Neural progenitor cell (in vitro differentiated cells): ENCODE measurements around the gene SBF2. TPM values are rescaled to one million over a fixed set of nuclear protein-coding genes. Genes with fewer than 3 reads are reported as not detected.

Experiments
- DNase-seq: peaks from one replicate; pipeline ENCODE4 v3.0.0-alpha.2; 2016; ENCODE audit warnings: low spot score
- H2AFZ ChIP-seq: fragments of 200-600 bp; sonication (generic); replicated peaks from 2 replicates; pipeline ENCODE4 v1.6.1; 2016; ENCODE audit warnings: antibody characterized with exemption
- H3F3A ChIP-seq: fragments of 200-600 bp; sonication (generic); 2 replicates; pipeline ENCODE4 v1.6.1; 2016; ENCODE audit warnings: antibody characterized with exemption, low read depth
- H3K27ac ChIP-seq: fragments of 200-600 bp; sonication (generic); 2 replicates; pipeline ENCODE4 v1.5.1; 2016; ENCODE audit warnings: mild to moderate bottlenecking
- H3K27me3 ChIP-seq: fragments of 200-600 bp; sonication (generic); 2 replicates; pipeline ENCODE4 v1.6.1; 2016; ENCODE audit warnings: mild to moderate bottlenecking, moderate library complexity
- H3K36me3 ChIP-seq: fragments of 200-600 bp; sonication (generic); 2 replicates; pipeline ENCODE4 v1.5.1; 2016
- H3K4me1 ChIP-seq: fragments of 200-600 bp; sonication (generic); 2 replicates; pipeline ENCODE4 v1.6.1; 2016; ENCODE audit warnings: mixed run types
- H3K4me2 ChIP-seq: fragments of 200-600 bp; sonication (generic); 2 replicates; pipeline ENCODE4 v1.6.1; 2016
- H3K4me3 ChIP-seq: fragments of 200-600 bp; sonication (generic); 2 replicates; pipeline ENCODE4 v1.5.1; 2016
- H3K79me2 ChIP-seq: fragments of 200-600 bp; sonication (generic); 2 replicates; pipeline ENCODE4 v1.6.1; 2016; ENCODE audit warnings: low read depth
- H3K9ac ChIP-seq: fragments of 200-600 bp; sonication (generic); 2 replicates; pipeline ENCODE4 v1.6.1; 2016
- H3K9me3 ChIP-seq: fragments of 200-600 bp; sonication (generic); 2 replicates; pipeline ENCODE4 v1.5.1; 2016; ENCODE audit warnings: low read depth
- H4K20me1 ChIP-seq: fragments of 200-600 bp; sonication (generic); 2 replicates; pipeline ENCODE4 v1.6.1; 2016; ENCODE audit warnings: low read depth
- H3K27ac Mint-ChIP-seq: 3 replicates; pipeline ENCODE4 v1.8.0; 2021; ENCODE audit warnings: mixed read lengths
- H3K27me3 Mint-ChIP-seq: 2 replicates; pipeline ENCODE4 v1.8.0; 2022; ENCODE audit warnings: low read depth, mild to moderate bottlenecking, inconsistent platforms, moderate library complexity, mixed read lengths; ENCODE audit not compliant: insufficient read depth
- H3K36me3 Mint-ChIP-seq: 3 replicates; pipeline ENCODE4 v1.8.0; 2021; ENCODE audit warnings: mixed read lengths
- H3K4me1 Mint-ChIP-seq: 3 replicates; pipeline ENCODE4 v1.8.0; 2021; ENCODE audit warnings: mixed read lengths
- H3K4me3 Mint-ChIP-seq: 3 replicates; pipeline ENCODE4 v1.8.0; 2021; ENCODE audit warnings: mild to moderate bottlenecking, moderate library complexity, mixed read lengths
- H3K9me3 Mint-ChIP-seq: 3 replicates; pipeline ENCODE4 v1.8.0; 2020; ENCODE audit warnings: mixed read lengths
- EZH2 ChIP-seq: fragments of 200-600 bp; sonication (generic); IDR thresholded peaks from 2 replicates; pipeline ENCODE4 v1.6.1; 2017; ENCODE audit warnings: antibody characterized with exemption, mild to moderate bottlenecking, moderate library complexity
- EZH2phosphoT487 ChIP-seq: fragments of 200-600 bp; sonication (generic); IDR thresholded peaks from 2 replicates; pipeline ENCODE4 v1.6.1; 2017; ENCODE audit warnings: antibody characterized with exemption
- total RNA-seq: library from RNA; depleted of rRNA; stranded (reverse); fragments of >200 nt; gene quantifications from 2 replicates; pipeline ENCODE4 v1.2.3, GENCODE V29; 2015; ENCODE audit warnings: low replicate concordance
- TF ChIP-seq, protein P1 (sequence below): fragments of 200-600 bp; sonication (generic); IDR thresholded peaks from 2 replicates; pipeline ENCODE4 v1.5.1; 2017; ENCODE audit warnings: antibody characterized with exemption, mild to moderate bottlenecking

Gene SBF2
- total RNA-seq = 48.2 and 51.1 TPM in 2 replicates

DNA sequence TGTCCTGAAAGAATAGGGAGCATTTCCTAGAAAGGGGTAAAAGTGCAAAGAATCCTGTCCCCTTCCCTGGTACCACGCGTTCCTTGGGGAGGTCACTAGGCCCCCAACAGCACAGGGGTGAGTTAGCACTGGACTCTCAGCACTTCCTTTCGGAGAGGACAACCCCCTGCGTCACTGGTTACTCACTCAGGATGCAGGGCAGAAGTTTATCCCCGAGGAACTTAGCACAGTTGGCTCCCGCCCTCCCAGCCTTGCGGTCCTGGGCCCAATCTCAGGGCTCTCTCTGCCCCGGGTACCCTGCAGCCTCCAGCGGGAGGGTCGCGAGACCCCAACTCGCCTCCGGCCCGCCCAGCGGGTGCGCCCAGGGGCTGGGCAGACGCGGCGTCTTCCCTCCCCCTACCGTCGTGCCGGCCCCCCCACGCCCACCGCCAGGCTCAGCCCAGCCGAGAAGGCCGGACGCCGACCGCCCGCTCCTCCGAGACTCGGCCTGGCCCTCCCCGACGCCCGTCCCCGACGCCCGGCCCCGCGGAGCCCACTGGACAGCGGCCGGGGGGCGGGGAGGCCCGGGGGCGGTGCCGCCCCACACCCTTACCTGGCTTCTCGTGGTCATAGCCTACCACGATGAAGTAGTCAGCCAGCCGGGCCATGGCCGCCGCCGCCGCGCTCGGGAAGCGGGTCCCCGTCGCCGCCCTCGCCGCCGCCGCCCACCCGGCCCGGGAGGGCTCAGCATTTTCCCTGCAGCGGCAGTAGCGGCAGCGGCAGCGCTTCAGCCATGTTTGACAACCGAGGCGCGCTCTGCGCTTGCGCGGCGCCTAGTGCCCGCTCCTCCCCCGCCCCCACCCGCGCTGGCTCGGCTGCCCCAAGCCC lies at the start of gene SBF2:
Gene SBF2 (minus strand): TSS at position 797 of the 867 bp plus-strand sequence. CDS start 150 bp downstream, at position 647.
- H3K27me3 Mint-ChIP-seq = peaks cover 5% of the 10 kb centered on the region
- Histone ChIP-seq H3K4me2 (peak within 1 kb of the TSS; percentile 97), H3K27ac (peak within 1 kb of the TSS; percentile 35), H3K27me3 (peaks cover 35% of the 10 kb centered on the region), H3K9me3 (no peaks in the 10 kb centered on the region), H3K36me3 (no peaks in the 10 kb centered on the region), H2AFZ (peak within 1 kb of the TSS; percentile 95), H3K79me2 (peaks cover 35% of the 10 kb centered on the region), H3F3A (peaks cover 19% of the 10 kb centered on the region), H3K4me3 (peak within 1 kb of the TSS; percentile 96), H4K20me1 (peaks cover 3% of the 10 kb centered on the region), H3K4me1 (peaks cover 12% of the 10 kb centered on the region), H3K9ac (peak within 1 kb of the TSS; percentile 36)
- H3K27ac Mint-ChIP-seq = peak within 1 kb of the TSS; percentile 72
- H3K4me3 Mint-ChIP-seq = peak within 1 kb of the TSS; percentile 93
- TF ChIP-seq EZH2 = no peak
- TF ChIP-seq EZH2phosphoT487 = peak; percentile 12
- H3K36me3 Mint-ChIP-seq = peaks cover 5% of the 10 kb centered on the region
- H3K4me1 Mint-ChIP-seq = peaks cover 23% of the 10 kb centered on the region
- no peaks in the 10 kb centered on the region for H3K9me3 Mint-ChIP-seq
- peak; percentile 97 for DNase-seq

DNA sequence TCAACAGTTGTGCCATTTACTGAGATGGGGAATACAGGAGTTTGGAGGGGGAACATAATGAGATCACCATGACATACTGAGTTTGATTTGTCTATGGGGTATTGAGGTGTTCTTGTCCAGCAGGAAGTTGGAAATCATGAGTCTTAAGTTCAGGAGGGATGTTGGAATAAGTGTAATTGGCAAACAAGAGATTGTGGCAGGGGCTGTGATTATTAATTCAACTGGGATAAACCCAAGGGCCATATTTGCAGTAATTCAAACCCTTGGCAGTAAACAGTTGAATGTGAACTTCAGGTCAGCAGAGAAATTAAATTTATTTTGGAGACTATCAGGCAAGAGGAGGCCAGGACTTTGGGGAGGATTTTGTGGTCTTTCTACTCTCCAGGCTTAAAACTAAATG lies 44.3 kb upstream of the SBF2 start:
- no peak overlapping the region for H3K9ac ChIP-seq
- H3K4me1 Mint-ChIP-seq = no peaks in the 10 kb centered on the region
- H3K36me3 ChIP-seq = no peaks in the 10 kb centered on the region
- no peak overlapping the region for H3K4me2 ChIP-seq
- TF ChIP-seq EZH2 = no peak
- TF ChIP-seq, protein P1, sequence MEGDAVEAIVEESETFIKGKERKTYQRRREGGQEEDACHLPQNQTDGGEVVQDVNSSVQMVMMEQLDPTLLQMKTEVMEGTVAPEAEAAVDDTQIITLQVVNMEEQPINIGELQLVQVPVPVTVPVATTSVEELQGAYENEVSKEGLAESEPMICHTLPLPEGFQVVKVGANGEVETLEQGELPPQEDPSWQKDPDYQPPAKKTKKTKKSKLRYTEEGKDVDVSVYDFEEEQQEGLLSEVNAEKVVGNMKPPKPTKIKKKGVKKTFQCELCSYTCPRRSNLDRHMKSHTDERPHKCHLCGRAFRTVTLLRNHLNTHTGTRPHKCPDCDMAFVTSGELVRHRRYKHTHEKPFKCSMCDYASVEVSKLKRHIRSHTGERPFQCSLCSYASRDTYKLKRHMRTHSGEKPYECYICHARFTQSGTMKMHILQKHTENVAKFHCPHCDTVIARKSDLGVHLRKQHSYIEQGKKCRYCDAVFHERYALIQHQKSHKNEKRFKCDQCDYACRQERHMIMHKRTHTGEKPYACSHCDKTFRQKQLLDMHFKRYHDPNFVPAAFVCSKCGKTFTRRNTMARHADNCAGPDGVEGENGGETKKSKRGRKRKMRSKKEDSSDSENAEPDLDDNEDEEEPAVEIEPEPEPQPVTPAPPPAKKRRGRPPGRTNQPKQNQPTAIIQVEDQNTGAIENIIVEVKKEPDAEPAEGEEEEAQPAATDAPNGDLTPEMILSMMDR = no peak
- H2AFZ ChIP-seq = no peak overlapping the region
- H3K4me1 ChIP-seq = no peaks in the 10 kb centered on the region
- no peaks in the 10 kb centered on the region for H3K9me3 ChIP-seq
- no peaks in the 10 kb centered on the region for H3K27me3 ChIP-seq
- no peak overlapping the region for H3K27ac ChIP-seq
- H3K4me3 Mint-ChIP-seq = no peak overlapping the region
- no peaks in the 10 kb centered on the region for H4K20me1 ChIP-seq
- H3K36me3 Mint-ChIP-seq = no peaks in the 10 kb centered on the region
- no peak overlapping the region for H3K27ac Mint-ChIP-seq
- peaks cover 2% of the 10 kb centered on the region for H3K27me3 Mint-ChIP-seq
- H3K9me3 Mint-ChIP-seq = peaks cover 8% of the 10 kb centered on the region
- H3K79me2 ChIP-seq = no peaks in the 10 kb centered on the region
- H3K4me3 ChIP-seq = no peak overlapping the region
- H3F3A ChIP-seq = no peaks in the 10 kb centered on the region
- no peak for DNase-seq

GRCh38 chr11:10333490-10333889 lies 39.5 kb upstream of the SBF2 start:
- Mint-ChIP-seq H3K4me1 (no peaks in the 10 kb centered on the region), H3K9me3 (peaks cover 3% of the 10 kb centered on the region), H3K27me3 (no peaks in the 10 kb centered on the region), H3K4me3 (no peak overlapping the region), H3K27ac (no peak overlapping the region), H3K36me3 (no peaks in the 10 kb centered on the region)
- no peaks in the 10 kb centered on the region for H3K79me2 ChIP-seq
- H4K20me1 ChIP-seq = no peaks in the 10 kb centered on the region
- H3K9me3 ChIP-seq = no peaks in the 10 kb centered on the region
- no peak overlapping the region for H3K27ac ChIP-seq
- H3K9ac ChIP-seq = no peak overlapping the region
- no peak for TF ChIP-seq EZH2
- no peak for TF ChIP-seq EZH2phosphoT487
- TF ChIP-seq, protein P1 = no peak
- no peaks in the 10 kb centered on the region for H3K36me3 ChIP-seq
- no peaks in the 10 kb centered on the region for H3K27me3 ChIP-seq
- no peaks in the 10 kb centered on the region for H3K4me1 ChIP-seq
- H2AFZ ChIP-seq = no peak overlapping the region
- H3K4me3 ChIP-seq = no peak overlapping the region
- H3F3A ChIP-seq = no peaks in the 10 kb centered on the region
- H3K4me2 ChIP-seq = no peak overlapping the region
- no peak for DNase-seq
